ENCODE results near the gene HNRNPK.

HNRNPK gene

GRCh38 chr9:83932851-83933250, 47.2 kb downstream of the HNRNPK start:
- FAIRE-seq: no peak

- no peak for FAIRE-seq
Observed at GRCh38 chr9:83932011-83932410, 48.0 kb downstream of the HNRNPK start.

DNA sequence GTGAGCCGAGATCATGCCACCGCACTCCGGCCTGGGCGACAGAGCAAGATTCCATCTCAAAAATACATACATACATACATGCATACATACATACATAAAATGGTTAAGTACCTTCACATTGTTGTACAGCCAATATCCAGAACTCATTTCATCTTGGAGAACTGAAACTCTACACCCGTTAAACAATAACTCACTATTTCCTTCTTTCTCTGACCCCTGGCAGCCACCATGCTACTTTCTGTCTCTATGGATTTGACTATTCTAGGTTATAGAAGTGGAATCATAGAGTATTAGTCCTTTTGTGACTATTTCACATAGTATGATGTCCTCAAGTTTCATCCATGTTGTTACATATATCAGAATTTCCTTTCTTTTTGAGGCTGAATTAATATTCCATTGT, 49.1 kb downstream of the HNRNPK start:
- no peak for FAIRE-seq

DNA sequence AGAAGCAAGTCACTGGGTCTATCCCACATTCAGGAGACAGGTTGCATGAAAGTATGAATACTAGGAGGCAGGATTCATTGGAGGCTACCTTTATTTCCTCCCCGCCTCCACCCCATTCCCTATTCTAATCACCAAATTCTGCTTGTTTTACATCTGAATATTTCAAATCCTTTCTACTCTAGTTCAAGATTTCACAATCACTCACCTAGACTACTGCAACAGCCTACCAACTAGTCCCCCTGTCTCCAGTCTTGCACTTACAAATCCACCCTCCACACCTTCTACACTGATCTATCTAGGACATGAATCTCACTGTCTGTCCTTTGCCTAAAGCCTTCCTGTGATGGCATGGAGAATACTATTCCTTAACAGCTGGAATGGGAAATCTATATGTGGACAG, 52.4 kb downstream of the HNRNPK start:
- no peak for FAIRE-seq

DNA sequence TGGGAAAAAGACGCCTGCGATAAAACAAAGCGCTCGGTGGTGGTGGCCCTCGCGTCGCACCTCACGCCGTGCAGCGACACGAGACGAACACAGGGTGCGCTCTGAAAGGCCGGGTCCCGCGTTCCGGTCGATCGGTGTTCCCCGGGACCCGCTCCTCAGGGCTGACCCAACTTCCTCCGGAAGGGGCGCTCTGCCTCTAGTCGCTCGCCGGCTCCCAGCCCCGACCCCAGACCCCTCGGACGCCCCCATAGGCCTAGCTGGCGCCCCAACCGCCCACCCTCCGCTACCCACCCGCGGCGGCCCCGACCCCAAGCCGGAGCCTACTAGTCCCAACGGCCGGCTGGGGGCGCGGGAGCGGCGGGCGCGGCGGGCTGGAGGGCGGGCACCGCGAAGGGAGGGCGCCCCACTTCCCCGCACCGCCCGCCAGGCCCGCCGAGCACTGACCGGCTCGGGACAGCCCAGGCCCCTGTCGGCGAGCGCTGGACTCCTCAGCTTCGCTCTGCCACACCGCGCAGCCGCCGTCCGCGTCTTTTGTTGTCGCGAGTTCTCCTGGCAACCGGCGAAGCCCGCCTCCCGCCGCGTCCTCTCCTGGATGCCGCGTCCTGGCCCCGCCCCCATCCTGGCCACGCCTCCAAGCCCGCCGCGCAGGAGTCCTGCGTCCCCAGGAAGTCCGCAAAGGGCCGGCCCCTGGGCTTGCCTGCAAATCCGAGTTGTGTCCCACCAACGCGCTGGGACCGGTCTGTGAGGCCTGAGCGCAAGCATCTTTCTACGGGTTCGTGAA, 58.9 kb downstream of the HNRNPK start, which contains the start of gene KIF27:
Gene KIF27, minus strand, starts transcription at position 506 of the 781 bp plus-strand sequence. CDS start 5,841 bp downstream, outside the sequence.
- FAIRE-seq: no peak

- FAIRE-seq: no peak
Observed at GRCh38 chr9:83920469-83920926, 59.5 kb downstream of the HNRNPK start.

DNA sequence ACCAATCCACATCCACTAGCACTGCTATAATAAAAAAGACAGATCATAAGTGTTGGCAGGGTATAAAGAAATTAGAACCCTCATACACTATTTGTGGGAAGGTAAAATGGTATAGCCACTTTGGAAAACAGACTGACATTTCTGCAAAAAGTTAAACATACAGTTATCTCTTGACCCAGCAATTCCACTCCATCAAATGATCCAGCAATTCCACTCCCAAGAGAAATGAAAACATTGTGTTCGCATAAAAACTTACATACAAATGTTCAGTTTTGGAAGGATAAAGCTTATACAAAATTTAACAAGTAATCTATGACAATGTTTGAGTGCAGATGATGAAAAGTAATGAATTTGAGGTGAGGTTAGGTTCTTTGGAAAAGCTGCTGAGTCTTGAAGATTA, 60.9 kb downstream of the HNRNPK start:
- no peak for FAIRE-seq
